ENCODE measurements around the gene RASSF1. TPM values are rescaled to one million over a fixed set of nuclear protein-coding genes. Genes with fewer than 3 reads are reported as not detected.

Gene RASSF1
- total and polyA plus RNA-seq, 2 of the 13 experiments (the other 11 are each of a cell fraction or from before 2014, with no cell fraction given), result 10.2 to 27.5 TPM

GRCh38 chr3:50298836-50299637 is 41.6 kb downstream of the RASSF1 start, which contains the start of the genes HYAL3 and NAA80 (continued):
- TF ChIP-seq ZNF275 (CRISPR knock-in tag; IDR thresholded peaks at IDR 0.05; ENCODE audit: borderline replicate concordance), result peak; percentile 65; the same call in 1 of the 2 replicates
- 0 out of 2 replicates have a peak, but pooled peaks have one; percentile 22 for TF ChIP-seq ETV6 (CRISPR knock-in tag; conservative IDR thresholded peaks at IDR 0.05)
- peak; percentile 54 for TF ChIP-seq SAP130 (CRISPR knock-in tag; IDR thresholded peaks at IDR 0.05; ENCODE audit: low read depth)
- 0 out of 2 replicates have a peak, but pooled peaks have one; percentile 36 for TF ChIP-seq ZNF724P (CRISPR knock-in tag; IDR thresholded peaks at IDR 0.05; ENCODE audit: borderline replicate concordance)
- no peak for TF ChIP-seq ZNF136 (CRISPR knock-in tag; IDR thresholded peaks at IDR 0.05; ENCODE audit: low read depth)
- no peak for TF ChIP-seq HHEX (CRISPR knock-in tag; IDR thresholded peaks at IDR 0.05)
- TF ChIP-seq ZNF329 (CRISPR knock-in tag; IDR thresholded peaks at IDR 0.05; ENCODE audit: low read depth), result no peak
- peak; percentile 43; the same call in 1 of the 2 replicates for TF ChIP-seq MXD4 (CRISPR knock-in tag; IDR thresholded peaks at IDR 0.05)
- peak; percentile 23; the same call in 1 of the 2 replicates for TF ChIP-seq PCBP1 (IDR thresholded peaks at IDR 0.05; ENCODE audit: borderline replicate concordance, low read depth, low read length)
- TF ChIP-seq ZNF407 (CRISPR knock-in tag; IDR thresholded peaks at IDR 0.05; ENCODE audit: not compliant biosample characterization), result peak; percentile 27
- peak; percentile 49 for TF ChIP-seq REPIN1 (CRISPR knock-in tag; IDR thresholded peaks at IDR 0.05; ENCODE audit: borderline replicate concordance, low read depth)
- TF ChIP-seq TCF7 (IDR thresholded peaks at IDR 0.05; ENCODE audit: low read depth), result no peak
- 0 out of 2 replicates have a peak, but pooled peaks have one; percentile 60 for TF ChIP-seq NR1H2 (CRISPR knock-in tag; IDR thresholded peaks at IDR 0.05; ENCODE audit: borderline replicate concordance, low read depth)
- 0 out of 2 replicates have a peak, but pooled peaks have one; percentile 37 for TF ChIP-seq ZNF260 (CRISPR knock-in tag; IDR thresholded peaks at IDR 0.05; ENCODE audit: borderline replicate concordance, low read depth)
